ENCODE data around the gene ABCC12.

Gene ABCC12

GRCh38 chr16:48165961-48166578 is 10.3 kb upstream of the ABCC12 start:
- peak; percentile 35 for DNase-seq

- DNase-seq = peak; percentile 70
Measured at GRCh38 chr16:48164907-48165715, 9.3 kb upstream of the ABCC12 start.

- DNase-seq = no peak
Measured at GRCh38 chr16:48162839-48163410, 7.1 kb upstream of the ABCC12 start.

- DNase-seq = no peak
Measured at GRCh38 chr16:48161906-48162305, 6.1 kb upstream of the ABCC12 start.

GRCh38 chr16:48160575-48160974 is 4.8 kb upstream of the ABCC12 start:
- peak; percentile 20 for DNase-seq

GRCh38 chr16:48158296-48158695 is 2.5 kb upstream of the ABCC12 start:
- DNase-seq = peak; percentile 91

- no peak for DNase-seq
Measured at GRCh38 chr16:48157794-48158193, 2.0 kb upstream of the ABCC12 start.

- no peak for DNase-seq
Measured at GRCh38 chr16:48157302-48157701, 1.5 kb upstream of the ABCC12 start.

- DNase-seq = peak; percentile 83
Measured at GRCh38 chr16:48156790-48157209, 1.0 kb upstream of the ABCC12 start.

- DNase-seq = no peak
Measured at GRCh38 chr16:48153774-48154173, 2.0 kb downstream of the ABCC12 start.

- no peak for DNase-seq
Measured at GRCh38 chr16:48152226-48152625, 3.6 kb downstream of the ABCC12 start.

- DNase-seq = no peak
Measured at GRCh38 chr16:48150707-48151106, 5.1 kb downstream of the ABCC12 start.

- no peak for DNase-seq
Measured at GRCh38 chr16:48146710-48147109, 9.1 kb downstream of the ABCC12 start.

- DNase-seq = no peak
Measured at GRCh38 chr16:48146131-48146530, 9.7 kb downstream of the ABCC12 start.

- no peak for DNase-seq
Measured at GRCh38 chr16:48143812-48144368, 11.9 kb downstream of the ABCC12 start.

GRCh38 chr16:48140821-48141220 is 15.0 kb downstream of the ABCC12 start:
- DNase-seq = no peak

- DNase-seq = no peak
Measured at GRCh38 chr16:48139517-48139916, 16.3 kb downstream of the ABCC12 start.

GRCh38 chr16:48138543-48138942 is 17.2 kb downstream of the ABCC12 start:
- no peak for DNase-seq

- no peak for DNase-seq
Measured at GRCh38 chr16:48137822-48138221, 18.0 kb downstream of the ABCC12 start.

- DNase-seq = no peak
Measured at GRCh38 chr16:48136547-48137360, 19.0 kb downstream of the ABCC12 start.

GRCh38 chr16:48133455-48134211 is 22.2 kb downstream of the ABCC12 start:
- DNase-seq = no peak

GRCh38 chr16:48132696-48133095 is 23.1 kb downstream of the ABCC12 start:
- DNase-seq = no peak
